BE2C (cell line): ENCODE results near the gene F2RL3.

Source experiments
- DNase-seq: peaks from one replicate; pipeline ENCODE4 v3.0.0-alpha.2; 2020
- H3K27me3 ChIP-seq: fragments of 250-450 bp; sonication (Bioruptor Pico); 2 replicates; pipeline ENCODE4 v1.5.1; 2020; ENCODE audit warnings: mild to moderate bottlenecking
- H3K36me3 ChIP-seq: fragments of 250-450 bp; sonication (Bioruptor Pico); 2 replicates; pipeline ENCODE4 v1.5.1; 2020; ENCODE audit warnings: mild to moderate bottlenecking
- H3K4me1 ChIP-seq: fragments of 250-450 bp; sonication (Bioruptor Pico); 2 replicates; pipeline ENCODE4 v1.5.1; 2020
- H3K4me3 ChIP-seq: 2 replicates; pipeline ENCODE4 v1.5.1; 2011; ENCODE audit warnings: low read depth, low read length
- H3K9me3 ChIP-seq: fragments of 250-450 bp; sonication (Bioruptor Pico); 2 replicates; pipeline ENCODE4 v1.5.1; 2020
- CTCF ChIP-seq: IDR thresholded peaks from 2 replicates; pipeline ENCODE4 v1.5.1; 2012; ENCODE audit warnings: mild to moderate bottlenecking, low read depth, low read length

Gene F2RL3

GRCh38 chr19:16927883-16928282 lies 39.1 kb downstream of the F2RL3 start:
- Histone ChIP-seq H3K4me3 (no peak overlapping the region), H3K27me3 (no peaks in the 10 kb centered on the region), H3K36me3 (no peaks in the 10 kb centered on the region), H3K9me3 (no peaks in the 10 kb centered on the region; the same call in 1 of the 2 replicates), H3K4me1 (no peaks in the 10 kb centered on the region)
- DNase-seq, result no peak
- no peak for TF ChIP-seq CTCF

GRCh38 chr19:16928351-16928750 lies 39.6 kb downstream of the F2RL3 start:
- no peak for TF ChIP-seq CTCF
- no peaks in the 10 kb centered on the region for H3K27me3 ChIP-seq
- no peak overlapping the region for H3K4me3 ChIP-seq
- no peaks in the 10 kb centered on the region for H3K36me3 ChIP-seq
- no peak for DNase-seq
- H3K4me1 ChIP-seq, result no peaks in the 10 kb centered on the region
- no peaks in the 10 kb centered on the region; the same call in 1 of the 2 replicates for H3K9me3 ChIP-seq

GRCh38 chr19:16928916-16929315 lies 40.1 kb downstream of the F2RL3 start:
- TF ChIP-seq CTCF, result no peak
- no peaks in the 10 kb centered on the region; the same call in 1 of the 2 replicates for H3K9me3 ChIP-seq
- no peak for DNase-seq
- H3K4me1 ChIP-seq, result no peaks in the 10 kb centered on the region
- H3K36me3 ChIP-seq, result no peaks in the 10 kb centered on the region
- H3K27me3 ChIP-seq, result no peaks in the 10 kb centered on the region
- no peak overlapping the region for H3K4me3 ChIP-seq

- Histone ChIP-seq H3K4me1 (no peaks in the 10 kb centered on the region), H3K4me3 (no peak overlapping the region), H3K36me3 (no peaks in the 10 kb centered on the region), H3K9me3 (no peaks in the 10 kb centered on the region; the same call in 1 of the 2 replicates), H3K27me3 (no peaks in the 10 kb centered on the region)
- no peak for TF ChIP-seq CTCF
- no peak for DNase-seq
Observed at GRCh38 chr19:16930753-16931152, 42.0 kb downstream of the F2RL3 start.

- Histone ChIP-seq H3K4me3 (no peak overlapping the region), H3K9me3 (no peaks in the 10 kb centered on the region; the same call in 1 of the 2 replicates), H3K36me3 (no peaks in the 10 kb centered on the region), H3K27me3 (no peaks in the 10 kb centered on the region), H3K4me1 (no peaks in the 10 kb centered on the region)
- no peak for DNase-seq
- TF ChIP-seq CTCF, result no peak
Observed at GRCh38 chr19:16931306-16931705, 42.5 kb downstream of the F2RL3 start.

- DNase-seq, result no peak
- no peak for TF ChIP-seq CTCF
- H3K9me3 ChIP-seq, result no peaks in the 10 kb centered on the region
- no peaks in the 10 kb centered on the region for H3K36me3 ChIP-seq
- no peaks in the 10 kb centered on the region for H3K4me1 ChIP-seq
- no peaks in the 10 kb centered on the region for H3K27me3 ChIP-seq
- H3K4me3 ChIP-seq, result no peak overlapping the region
Observed at GRCh38 chr19:16934489-16934888, 45.7 kb downstream of the F2RL3 start.
